IPS-NIHi7 (cell line): Measurements from ENCODE around the gene MLN.
"Not testable (repeated sequence)": the region's sequence is repeated elsewhere in the genome, so short reads cannot be mapped to it uniquely, and the experiment has no call there.

Experiments
- DNase-seq: peaks from one replicate; pipeline ENCODE4 v3.0.0; 2012; ENCODE audit warnings: mixed read lengths; ENCODE audit errors: extremely low spot score

The MLN gene

GRCh38 chr6:33834401-33835392, 30.9 kb upstream of the MLN start:
- DNase-seq = no peak

GRCh38 chr6:33833599-33833998, 29.8 kb upstream of the MLN start:
- no peak for DNase-seq

GRCh38 chr6:33832831-33833230, 29.0 kb upstream of the MLN start:
- DNase-seq = not testable (repeated sequence)

GRCh38 chr6:33831725-33832124, 27.9 kb upstream of the MLN start:
- not testable (repeated sequence) for DNase-seq

- DNase-seq = no peak
These were observed 26.9 kb upstream of the MLN start for GRCh38 chr6:33830635-33831240.

GRCh38 chr6:33828764-33829731, 25.2 kb upstream of the MLN start:
- DNase-seq = no peak

GRCh38 chr6:33828452-33828763, 24.6 kb upstream of the MLN start:
- no peak for DNase-seq

GRCh38 chr6:33827546-33828451, 24.0 kb upstream of the MLN start:
- no peak for DNase-seq

GRCh38 chr6:33826537-33826936, 22.7 kb upstream of the MLN start:
- peak; percentile 51 for DNase-seq

GRCh38 chr6:33824461-33825154, 20.8 kb upstream of the MLN start:
- no peak for DNase-seq

GRCh38 chr6:33823806-33824205, 20.0 kb upstream of the MLN start:
- no peak for DNase-seq

GRCh38 chr6:33822575-33823395, 19.0 kb upstream of the MLN start:
- peak; percentile 92 for DNase-seq

- no peak for DNase-seq
These were observed 17.1 kb upstream of the MLN start for GRCh38 chr6:33820784-33821520.

- no peak for DNase-seq
These were observed 16.4 kb upstream of the MLN start for GRCh38 chr6:33820243-33820642.

- DNase-seq = no peak
These were observed 15.2 kb upstream of the MLN start for GRCh38 chr6:33819021-33819420.

GRCh38 chr6:33818293-33818692, 14.5 kb upstream of the MLN start:
- no peak for DNase-seq

- DNase-seq = no peak
These were observed 13.7 kb upstream of the MLN start for GRCh38 chr6:33817489-33817888.

GRCh38 chr6:33816911-33817310, 13.1 kb upstream of the MLN start:
- no peak for DNase-seq

GRCh38 chr6:33815854-33816253, 12.1 kb upstream of the MLN start:
- peak; percentile 87 for DNase-seq
